COR-L47 (cell line): ENCODE data around the gene GPR3.

ENCODE experiments used
- DNase-seq: peaks from one replicate; lab custom pipeline; 2025; lab: John Stamatoyannopoulos, UW

GPR3 gene, protein sequence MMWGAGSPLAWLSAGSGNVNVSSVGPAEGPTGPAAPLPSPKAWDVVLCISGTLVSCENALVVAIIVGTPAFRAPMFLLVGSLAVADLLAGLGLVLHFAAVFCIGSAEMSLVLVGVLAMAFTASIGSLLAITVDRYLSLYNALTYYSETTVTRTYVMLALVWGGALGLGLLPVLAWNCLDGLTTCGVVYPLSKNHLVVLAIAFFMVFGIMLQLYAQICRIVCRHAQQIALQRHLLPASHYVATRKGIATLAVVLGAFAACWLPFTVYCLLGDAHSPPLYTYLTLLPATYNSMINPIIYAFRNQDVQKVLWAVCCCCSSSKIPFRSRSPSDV

DNA sequence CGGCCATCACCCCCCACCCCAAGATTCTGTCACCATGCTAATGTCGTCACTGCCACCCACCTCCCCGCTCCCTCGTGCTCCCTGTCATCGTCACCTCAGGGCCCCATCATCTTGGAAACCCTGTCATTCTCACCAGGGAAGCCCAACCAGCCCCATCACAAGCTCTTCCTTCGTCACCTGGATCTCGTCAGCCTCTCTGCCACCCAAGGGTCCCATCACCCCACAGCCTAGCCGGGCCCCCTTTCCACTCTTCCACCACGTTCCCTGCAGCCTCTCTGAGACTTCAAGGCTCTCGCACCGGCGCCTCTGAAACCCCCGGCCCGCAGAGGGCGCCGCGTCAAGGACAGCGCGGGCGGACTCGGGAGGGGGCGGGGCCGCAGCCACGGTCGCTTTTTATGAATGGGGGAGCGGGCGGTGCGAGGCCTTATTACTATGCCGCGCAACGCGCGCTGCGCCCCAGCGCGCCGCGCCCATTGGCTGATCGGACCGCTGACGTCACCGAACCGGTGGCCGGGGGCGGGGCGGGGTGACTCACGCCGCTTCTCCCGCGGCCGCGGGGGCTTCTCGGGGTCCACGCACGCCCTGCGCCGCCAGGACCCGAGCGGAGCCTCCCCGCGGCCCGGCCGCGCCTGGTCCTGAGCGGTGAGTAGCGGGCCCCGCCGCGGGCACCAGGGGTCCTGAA, at the start of gene GPR3:
Gene GPR3, plus strand, starts transcription at position 527 of the 682 bp plus-strand sequence. CDS start 1,177 bp downstream, outside the sequence.
- peak; percentile 94 for DNase-seq

DNA sequence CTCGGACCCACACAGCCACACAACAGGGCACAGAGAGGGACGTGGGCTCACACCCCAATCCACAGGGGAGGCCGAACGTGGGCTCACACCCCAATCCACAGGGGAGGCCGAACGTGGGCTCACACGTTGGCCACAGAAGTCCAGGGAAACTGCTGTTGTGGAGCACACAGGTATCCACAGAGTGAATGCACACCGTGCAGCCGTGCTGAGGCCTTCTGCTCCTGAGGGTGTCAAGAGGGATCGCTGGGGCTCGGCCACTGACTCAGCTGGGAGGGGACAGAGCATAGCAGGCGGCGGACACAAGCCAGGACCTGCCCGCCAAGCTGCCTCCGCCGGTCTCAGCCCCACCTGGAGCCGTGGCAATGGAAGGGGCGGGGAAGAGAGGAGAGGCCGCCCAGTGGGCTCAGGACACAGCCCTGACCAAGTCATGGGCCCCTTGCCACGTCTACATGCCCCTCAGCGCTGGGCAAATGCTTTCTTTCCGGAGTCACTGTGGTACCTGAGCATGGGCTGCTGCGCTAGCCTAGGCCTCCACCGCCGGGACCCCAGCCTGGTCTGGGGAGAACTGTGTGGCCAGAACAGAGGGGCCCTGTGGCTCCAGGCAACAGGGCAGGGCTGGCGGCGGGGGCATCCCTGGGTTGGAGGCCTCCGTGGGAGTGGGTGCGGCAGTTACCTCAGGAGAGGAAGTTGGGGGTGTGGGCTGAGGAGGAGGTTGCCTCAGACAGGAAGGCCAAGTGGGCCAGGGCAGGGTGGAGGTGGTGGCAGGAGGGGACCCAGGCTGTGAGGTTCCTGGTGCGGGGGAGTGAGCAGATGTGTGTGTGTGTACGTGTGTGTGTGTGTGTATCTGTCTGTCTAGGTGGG, 49.4 kb upstream of the GPR3 start:
- DNase-seq: peak; percentile 68

DNA sequence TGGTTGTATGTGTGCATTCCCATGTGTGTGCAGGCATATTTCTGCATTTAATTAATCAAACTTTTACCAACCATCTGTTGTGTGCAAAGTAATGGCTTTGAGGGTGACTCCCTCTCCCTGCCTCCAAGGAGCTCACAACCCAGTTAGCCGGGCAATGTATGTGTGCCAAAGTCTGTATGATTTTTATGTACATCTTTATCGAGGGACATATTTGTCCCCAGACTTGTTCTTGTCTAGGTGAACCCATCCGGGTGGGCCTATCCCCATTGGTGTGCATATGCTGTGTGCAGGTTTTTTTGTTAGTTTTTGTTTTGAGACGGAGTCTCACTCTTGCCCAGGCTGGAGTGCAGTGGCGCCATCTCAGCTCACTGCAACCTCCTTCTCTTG, 48.8 kb upstream of the GPR3 start:
- no peak for DNase-seq

DNA sequence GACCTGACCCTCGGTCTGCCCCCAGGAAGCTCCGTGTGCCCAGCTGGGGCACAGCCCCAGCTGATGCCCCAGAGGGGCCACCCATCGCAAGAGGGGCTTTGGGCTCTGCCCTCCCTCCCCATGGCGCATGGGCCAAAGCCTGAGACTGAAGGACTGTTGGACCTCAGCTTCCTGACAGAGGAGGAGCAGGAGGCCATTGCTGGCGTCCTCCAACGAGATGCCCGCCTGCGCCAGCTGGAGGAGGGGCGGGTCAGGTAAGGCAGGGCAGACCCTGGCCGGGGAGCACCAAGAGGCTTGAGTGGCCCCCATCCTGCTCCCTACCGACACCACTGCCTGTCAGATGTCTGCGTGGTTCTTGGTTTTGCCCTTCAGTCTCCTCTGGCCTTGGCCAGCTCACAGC, 47.1 kb upstream of the GPR3 start:
- DNase-seq: no peak

DNA sequence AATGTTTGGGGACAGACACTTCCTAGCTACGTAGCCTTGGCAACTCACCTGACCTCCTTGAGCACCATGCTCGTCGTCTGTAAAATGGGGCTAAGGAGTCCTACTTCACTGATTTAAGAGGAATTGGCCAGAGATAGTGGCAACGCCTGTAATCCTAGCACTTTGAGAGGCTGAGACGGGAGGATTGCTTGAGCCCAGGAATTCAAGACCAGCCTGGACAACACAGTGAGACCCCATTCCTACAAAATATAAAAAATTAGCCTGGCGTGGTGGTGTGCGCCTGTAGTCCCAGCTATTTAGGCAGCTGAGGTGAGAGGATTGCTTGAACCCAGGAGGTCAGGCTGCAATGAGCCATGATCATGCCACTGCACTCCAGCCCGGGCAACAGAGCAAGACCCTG, 46.1 kb upstream of the GPR3 start:
- DNase-seq: no peak

DNA sequence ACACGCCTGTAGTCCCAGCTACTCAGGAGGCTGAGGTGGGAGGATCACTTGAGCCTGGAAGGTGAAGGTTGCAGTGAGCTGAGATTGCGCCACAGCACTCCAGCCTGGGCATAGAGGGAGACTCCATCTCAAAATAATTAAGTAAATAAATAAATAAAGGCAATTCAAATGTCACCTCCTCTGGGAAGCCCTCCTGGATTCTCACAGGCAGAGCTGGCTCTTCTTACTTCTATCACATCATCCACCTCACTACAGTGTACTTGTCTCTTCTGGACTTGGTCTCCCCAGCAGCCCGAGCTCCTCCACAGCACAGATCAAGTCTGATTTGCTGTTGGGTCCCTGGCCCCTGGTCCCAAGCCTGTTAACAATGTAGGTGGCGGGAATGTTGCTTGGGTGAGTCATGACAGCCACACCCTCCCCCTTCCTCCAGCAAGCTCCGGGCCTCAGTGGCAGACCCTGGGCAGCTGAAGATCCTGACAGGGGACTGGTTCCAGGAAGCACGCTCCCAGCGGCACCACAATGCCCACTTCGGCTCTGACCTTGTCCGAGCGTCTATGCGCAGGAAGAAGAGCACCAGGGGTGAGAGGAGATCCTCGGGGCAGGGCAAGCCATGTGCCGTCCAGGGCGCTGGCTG, 45.3 kb upstream of the GPR3 start:
- no peak for DNase-seq

DNA sequence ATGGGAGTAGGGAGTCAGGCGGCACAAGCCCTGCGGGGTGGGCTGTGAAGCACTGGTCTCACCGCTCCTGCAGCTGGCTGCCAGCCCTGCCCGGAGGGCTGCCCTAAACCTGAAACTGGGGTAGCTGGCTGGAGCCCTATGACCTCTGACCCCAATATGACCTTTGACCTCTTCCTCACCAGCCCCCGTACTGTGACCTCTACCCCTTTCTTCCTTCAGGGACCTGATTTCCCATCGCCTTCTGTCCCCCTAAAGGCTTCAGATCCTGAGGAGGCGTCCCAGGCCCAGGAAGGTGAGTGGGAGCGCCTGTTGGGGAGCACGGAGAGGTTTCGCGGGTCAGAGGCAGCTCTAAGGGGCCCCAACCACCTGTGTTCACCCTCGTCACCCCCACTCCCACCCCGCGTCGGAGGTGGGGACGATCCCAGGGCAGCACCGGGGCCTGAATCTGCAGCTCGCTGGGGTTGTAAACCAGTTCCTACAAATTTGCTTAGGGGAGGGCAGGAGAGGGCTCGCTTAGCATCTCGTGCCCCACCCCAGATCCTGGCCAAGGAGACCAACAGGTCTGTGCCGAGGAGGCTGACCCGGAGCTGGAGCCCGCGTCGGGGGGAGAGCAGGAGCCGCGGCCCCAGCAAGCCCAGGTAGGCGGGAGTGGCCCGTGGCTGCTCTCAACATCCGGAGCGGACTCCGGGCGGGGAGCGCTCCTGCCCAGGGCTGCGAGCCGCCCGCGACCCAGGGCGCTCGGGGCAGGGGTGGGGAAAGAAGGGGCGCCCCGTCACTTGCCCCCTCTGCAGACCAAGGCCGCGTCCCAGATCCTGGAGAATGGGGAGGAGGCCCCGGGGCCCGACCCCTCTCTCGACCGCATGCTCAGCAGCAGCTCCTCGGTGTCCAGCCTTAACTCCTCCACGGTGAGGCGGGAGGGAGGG, 43.3 kb upstream of the GPR3 start:
- peak; percentile 81 for DNase-seq

DNA sequence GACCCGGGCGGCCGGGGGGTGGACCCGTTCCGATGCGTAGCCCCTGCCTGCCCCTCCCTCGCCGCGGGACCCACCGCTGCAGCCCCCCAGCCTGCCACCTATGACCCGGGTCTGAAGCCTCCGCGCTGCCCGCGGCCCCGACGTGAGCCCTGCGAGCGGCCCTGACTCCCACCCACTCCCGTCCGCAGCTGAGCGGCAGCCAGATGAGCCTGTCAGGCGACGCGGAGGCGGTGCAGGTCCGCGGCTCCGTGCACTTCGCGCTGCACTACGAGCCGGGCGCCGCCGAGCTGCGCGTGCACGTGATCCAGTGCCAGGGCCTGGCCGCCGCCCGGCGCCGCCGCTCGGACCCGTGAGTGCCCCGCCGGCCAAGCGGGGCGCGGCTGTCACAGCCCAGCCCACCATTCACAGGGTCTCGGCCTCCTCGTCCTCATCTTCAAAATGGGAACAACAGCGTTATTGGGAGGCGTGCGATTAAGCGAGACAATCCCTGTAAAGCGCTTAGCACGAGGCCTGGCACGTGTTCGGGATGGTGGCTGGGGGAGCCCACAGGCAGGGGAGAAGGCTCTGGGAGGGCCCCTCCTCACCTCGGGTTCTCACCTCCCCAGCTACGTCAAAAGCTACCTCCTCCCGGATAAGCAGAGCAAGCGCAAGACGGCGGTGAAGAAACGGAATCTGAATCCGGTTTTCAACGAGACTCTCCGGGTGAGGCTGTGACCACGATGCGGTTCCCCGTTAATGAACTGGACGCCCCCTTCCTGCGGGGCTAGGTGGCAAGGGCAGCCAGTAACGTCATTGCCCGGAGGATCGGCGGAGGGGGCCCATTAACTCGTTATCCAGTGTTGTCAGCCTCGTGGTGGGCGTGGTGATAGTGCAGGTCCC, 42.4 kb upstream of the GPR3 start:
- DNase-seq: peak; percentile 77

DNA sequence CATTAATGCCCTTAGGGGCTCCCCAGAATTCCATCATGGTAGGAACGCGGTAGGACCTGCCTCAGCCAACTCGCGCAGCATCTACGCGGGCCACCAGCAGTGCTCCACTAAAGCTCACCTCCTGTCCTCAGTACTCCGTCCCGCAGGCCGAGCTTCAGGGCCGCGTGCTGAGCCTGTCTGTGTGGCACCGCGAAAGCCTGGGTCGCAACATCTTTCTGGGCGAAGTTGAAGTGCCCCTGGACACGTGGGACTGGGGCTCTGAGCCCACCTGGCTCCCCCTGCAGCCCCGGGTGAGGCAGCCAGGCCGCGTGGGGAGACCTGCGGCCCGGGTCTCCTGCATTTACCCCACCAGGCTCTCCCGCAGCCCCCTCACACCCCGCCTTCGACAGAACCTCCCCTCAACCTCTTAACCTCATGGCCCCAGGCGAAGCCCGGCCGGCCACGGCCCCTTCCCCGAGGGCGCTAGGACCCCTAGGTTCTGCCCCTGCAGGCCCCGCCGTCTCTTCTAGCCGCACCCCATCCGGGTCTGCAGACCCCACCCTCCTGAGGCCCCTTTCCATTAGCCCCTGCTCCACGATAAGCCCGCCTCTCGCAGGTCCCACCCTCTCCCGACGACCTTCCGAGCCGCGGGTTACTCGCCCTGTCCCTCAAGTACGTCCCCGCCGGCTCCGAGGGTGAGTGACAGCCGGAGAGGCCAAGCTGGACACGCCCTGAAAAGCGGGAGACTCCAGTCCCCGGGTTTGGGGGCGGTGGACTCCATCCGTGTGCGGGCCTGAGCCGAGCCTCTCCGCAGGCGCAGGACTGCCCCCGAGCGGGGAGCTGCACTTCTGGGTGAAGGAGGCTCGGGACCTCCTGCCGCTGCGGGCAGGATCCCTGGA, 41.5 kb upstream of the GPR3 start:
- DNase-seq: no peak

DNA sequence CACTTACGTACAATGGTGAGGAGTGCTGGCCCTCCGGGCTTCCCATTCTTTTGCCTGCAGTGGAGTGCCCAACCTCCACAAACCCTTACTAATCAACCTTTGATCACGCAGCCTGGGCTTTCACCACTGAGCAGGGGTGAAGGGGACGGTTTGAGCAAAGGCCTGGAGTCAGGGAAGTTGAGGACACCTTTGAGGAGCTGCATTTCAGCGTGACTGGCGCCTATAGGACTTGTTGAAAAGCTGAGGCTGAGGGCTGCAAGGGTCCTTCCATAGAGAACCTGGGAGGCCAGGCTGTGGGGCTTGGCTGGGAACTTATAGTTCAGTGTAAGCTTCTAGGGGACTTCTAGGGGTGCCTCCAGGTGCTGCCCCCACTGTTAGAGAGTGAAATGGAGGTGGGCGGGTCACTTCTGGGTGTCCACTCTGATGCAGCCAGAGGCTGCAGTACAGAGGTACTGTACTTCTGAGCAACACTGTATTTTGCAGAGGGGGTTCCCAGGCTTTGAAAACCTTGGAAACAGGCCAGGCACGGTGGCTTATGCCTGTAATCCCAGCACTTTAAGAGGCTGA, 40.8 kb upstream of the GPR3 start:
- no peak for DNase-seq

DNA sequence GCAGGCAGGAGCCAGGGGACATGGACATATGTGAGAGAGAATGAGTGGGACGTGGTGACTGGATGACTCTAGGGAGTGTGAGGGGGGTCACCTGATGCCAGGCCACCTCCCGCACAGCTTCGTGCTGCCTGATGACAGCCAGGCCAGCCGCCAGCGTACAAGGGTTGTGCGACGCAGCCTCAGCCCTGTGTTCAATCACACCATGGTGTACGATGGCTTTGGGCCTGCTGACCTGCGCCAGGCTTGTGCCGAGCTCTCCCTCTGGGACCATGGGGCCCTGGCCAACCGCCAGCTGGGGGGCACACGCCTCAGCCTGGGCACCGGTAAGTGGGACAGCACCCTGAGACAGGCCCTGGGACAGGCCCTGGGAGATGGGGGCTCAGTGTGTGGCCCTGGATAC, 39.3 kb upstream of the GPR3 start:
- no peak for DNase-seq

DNA sequence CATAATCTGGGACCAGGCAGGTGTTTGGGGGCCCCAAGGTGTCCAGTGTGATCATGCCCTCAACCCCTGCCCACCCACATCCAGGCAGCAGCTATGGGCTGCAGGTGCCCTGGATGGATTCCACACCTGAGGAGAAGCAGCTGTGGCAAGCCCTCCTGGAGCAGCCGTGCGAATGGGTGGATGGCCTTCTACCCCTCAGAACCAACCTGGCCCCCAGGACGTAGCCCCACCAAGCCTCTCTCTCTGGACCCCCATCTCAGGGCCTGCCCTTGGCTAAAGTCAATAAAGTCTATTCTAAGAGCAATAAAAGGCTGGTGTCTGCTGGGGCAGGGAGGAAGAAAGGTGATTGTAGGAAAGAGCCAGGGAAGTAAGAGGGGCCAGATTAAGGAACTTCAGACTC, 38.8 kb upstream of the GPR3 start:
- no peak for DNase-seq

DNA sequence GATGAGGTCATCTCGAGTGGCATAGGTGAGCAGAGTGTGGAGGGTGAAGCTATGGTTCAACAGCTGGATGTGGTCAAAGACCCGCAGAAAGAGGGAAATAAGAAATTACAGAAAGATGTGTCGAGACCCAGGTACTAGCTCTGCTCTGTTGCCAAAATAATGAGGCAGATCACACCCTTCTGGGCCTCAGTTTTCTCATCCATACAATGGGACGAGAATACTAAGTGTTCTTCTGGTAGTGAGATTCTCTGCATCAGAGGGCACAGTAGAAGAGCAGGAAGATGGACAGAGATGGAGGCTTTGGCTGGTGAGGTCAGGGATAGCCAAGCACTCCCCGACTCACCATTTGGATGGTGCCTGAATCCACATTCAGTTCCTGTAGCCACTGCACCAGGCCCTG, 36.7 kb upstream of the GPR3 start:
- no peak for DNase-seq

DNA sequence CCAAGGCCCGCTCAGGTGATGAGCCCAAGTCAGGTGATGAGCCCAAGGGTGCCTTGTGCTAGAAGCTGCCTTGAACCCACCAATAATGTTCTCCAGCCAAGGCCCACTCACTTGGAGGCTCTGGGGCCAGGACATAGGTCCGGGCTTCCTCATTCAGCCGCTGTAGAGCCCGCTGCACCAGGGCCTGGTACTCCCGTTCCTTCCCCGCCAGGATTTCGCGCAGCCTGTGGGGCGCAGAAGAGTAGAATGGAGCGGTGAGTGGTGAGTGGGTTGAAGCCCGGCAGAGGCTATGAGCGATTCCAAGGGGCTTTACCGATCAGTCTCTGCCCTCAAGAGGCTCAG, 36.2 kb upstream of the GPR3 start:
- no peak for DNase-seq

DNA sequence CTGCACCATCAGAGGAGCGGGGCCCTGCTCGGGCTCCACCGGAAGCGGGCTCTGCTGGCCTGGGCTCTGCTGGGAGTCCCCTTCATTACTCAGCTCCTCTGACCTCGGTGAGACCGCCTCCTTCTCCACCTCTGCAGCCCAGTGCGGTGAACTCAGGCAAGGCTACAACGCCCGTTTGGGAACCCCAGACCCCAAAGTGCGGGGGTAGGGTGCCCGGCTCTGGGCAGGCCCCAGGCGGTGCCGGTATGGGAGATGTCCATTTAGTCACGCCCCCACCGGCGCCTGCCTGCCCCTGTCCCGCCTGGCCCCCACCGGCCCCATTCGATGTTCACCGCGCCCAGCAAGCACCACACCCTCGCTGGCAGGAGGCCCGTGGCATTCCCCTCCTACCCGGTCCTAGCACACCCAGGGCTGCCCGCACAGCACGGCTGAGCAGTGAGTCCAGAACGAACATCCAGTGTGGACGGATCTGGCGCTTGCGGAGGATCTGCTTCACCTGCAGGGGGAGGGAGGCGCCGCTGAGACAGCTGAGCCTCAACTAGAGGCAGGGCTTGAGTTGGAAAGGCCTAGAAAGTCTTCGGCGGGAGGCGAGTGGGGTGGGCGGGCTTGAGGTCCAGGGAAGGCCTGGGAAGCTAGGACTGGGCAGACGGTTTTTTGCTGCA, 35.7 kb upstream of the GPR3 start:
- DNase-seq: no peak

DNA sequence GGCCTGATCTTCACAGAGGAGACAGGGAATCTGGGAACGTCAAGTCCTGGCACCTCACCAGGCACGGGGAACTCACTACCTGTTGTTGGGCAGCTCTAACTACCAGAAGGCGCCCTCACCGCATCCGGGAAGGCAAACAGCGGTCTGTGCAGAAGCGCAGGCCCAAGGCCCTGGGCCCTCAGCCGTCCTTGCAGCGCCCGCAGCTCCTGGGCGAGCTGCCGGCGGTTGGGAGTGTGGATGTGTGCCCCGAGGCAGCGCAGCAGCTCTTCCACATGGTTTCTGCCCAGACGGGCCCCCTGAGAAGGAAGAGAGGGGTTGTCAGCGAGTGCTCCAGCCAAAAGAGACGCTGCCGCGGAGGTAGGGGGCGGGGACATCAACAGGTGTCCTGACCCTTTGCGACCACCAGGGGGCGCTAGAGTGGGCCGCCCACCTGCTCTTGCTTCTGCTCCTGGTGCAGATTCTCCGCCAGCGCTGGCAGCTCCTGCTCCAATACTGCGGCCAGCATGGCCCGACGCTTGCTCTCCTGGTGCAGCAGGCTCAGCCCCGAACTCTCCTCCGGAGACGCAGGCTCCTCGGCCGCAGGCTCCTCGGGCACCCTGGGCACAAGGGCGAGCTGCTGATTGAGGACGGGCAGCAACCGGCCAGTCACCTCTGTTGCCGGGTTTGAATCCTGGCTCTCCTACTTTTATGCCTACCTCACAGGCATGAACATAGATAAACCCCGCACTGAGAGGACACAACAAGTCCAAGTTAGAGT, 35.0 kb upstream of the GPR3 start:
- peak; percentile 36 for DNase-seq

DNA sequence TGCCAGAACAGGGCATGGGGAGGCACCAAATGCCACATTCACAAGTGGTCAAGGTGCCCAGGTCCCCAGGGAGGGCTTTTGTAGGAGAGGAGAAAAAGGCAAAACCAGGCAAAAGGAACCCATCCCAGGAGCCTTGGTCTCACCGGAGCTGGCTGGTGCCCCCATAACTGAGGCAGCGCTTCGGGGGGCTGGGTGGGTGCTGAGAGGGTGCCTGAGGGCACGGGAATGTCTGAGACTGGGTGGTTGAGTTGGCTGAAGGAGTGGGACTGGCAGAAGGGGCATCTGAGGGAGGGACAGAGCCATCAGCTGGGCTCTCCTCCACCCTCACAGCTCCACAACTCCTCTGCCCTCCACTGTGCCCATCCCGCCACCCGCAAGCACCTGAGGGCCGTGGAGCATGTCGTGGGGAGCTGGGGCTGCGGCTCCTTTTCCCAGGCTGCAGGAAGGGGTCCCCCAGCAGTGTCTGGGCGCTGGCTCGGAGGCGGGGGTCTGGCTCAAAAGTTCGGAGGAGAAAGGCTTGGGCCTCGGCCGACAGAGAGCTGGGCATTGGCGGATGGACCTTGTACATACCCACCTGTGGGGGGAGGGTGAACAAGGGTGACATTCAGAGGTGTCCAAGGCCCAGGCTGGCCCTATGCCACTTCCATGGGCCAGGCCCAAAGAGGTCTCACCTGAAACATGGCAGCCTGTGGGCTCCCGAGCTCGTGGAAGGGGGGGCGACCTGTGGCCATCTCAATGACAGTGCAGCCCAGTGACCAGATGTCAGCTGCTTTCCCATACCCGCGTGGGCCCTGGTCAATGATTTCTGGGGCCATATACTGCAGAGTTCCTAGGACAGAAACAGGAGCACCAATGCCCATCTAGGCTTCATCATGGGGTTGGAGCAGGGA, 34.1 kb upstream of the GPR3 start:
- no peak for DNase-seq
